Stimulated activated CD8-positive, alpha-beta memory T cell treated with anti-CD3 and anti-CD28 coated beads, Interleukin-4, amount 100 ng/mL, for 1 hour (primary cell): ENCODE measurements around the gene ADPRHL1.
A peak's percentile ranks its signal among the peaks of the same experiment; 100 is the strongest.

ENCODE experiments used
- DNase-seq, 2 donors: peaks; one replicate each; pipeline ENCODE4 v3.0.0-alpha.2; 2020; ENCODE audit warnings: low read depth in 2 of 2, low spot score in 1 of 2

Gene ADPRHL1

GRCh38 chr13:113452942-113453901 lies at the start of gene ADPRHL1:
Gene ADPRHL1, minus strand, starts transcription at chr13:113453488. Its CDS starts 51 bp downstream, at chr13:113453437.
- no peak for DNase-seq

- no peak for DNase-seq
Measured at GRCh38 chr13:113502686-113503085, 49.4 kb upstream of the ADPRHL1 start.

GRCh38 chr13:113500530-113501265 lies 47.4 kb upstream of the ADPRHL1 start:
- no peak for DNase-seq

- no peak for DNase-seq
Measured at GRCh38 chr13:113499936-113500335, 46.6 kb upstream of the ADPRHL1 start.

- no peak for DNase-seq
Measured at GRCh38 chr13:113498905-113499304, 45.6 kb upstream of the ADPRHL1 start.

- DNase-seq, result no peak
Measured at GRCh38 chr13:113497217-113497616, 43.9 kb upstream of the ADPRHL1 start.

GRCh38 chr13:113495494-113496210 lies 42.4 kb upstream of the ADPRHL1 start:
- DNase-seq, result no peak

GRCh38 chr13:113493315-113493951 lies 40.1 kb upstream of the ADPRHL1 start:
- no peak for DNase-seq

GRCh38 chr13:113491982-113492381 lies 38.7 kb upstream of the ADPRHL1 start:
- no peak for DNase-seq

- no peak for DNase-seq
Measured at GRCh38 chr13:113491418-113491883, 38.2 kb upstream of the ADPRHL1 start.

- peak; percentile 47 to 55 for DNase-seq
Measured at GRCh38 chr13:113490496-113491417, 37.5 kb upstream of the ADPRHL1 start, which contains the start of gene DCUN1D2. Gene DCUN1D2, minus strand, starts transcription at chr13:113490711. Its CDS starts 42 bp downstream, at chr13:113490669.

GRCh38 chr13:113489549-113490495 lies 36.5 kb upstream of the ADPRHL1 start:
- DNase-seq, result no peak

GRCh38 chr13:113489171-113489548 lies 35.9 kb upstream of the ADPRHL1 start:
- no peak for DNase-seq

- DNase-seq, result no peak
Measured at GRCh38 chr13:113488283-113488682, 35.0 kb upstream of the ADPRHL1 start.

GRCh38 chr13:113486698-113487097 lies 33.4 kb upstream of the ADPRHL1 start:
- no peak for DNase-seq

- no peak for DNase-seq
Measured at GRCh38 chr13:113485545-113485944, 32.3 kb upstream of the ADPRHL1 start.

GRCh38 chr13:113483504-113484293 lies 30.4 kb upstream of the ADPRHL1 start:
- no peak for DNase-seq

- DNase-seq, result no peak
Measured at GRCh38 chr13:113483081-113483480, 29.8 kb upstream of the ADPRHL1 start.
